Measurements from ENCODE around the gene PRCD.
"Not testable (repeated sequence)": the region's sequence is repeated elsewhere in the genome, so short reads cannot be mapped to it uniquely, and the experiment has no call there.

The PRCD gene

DNA sequence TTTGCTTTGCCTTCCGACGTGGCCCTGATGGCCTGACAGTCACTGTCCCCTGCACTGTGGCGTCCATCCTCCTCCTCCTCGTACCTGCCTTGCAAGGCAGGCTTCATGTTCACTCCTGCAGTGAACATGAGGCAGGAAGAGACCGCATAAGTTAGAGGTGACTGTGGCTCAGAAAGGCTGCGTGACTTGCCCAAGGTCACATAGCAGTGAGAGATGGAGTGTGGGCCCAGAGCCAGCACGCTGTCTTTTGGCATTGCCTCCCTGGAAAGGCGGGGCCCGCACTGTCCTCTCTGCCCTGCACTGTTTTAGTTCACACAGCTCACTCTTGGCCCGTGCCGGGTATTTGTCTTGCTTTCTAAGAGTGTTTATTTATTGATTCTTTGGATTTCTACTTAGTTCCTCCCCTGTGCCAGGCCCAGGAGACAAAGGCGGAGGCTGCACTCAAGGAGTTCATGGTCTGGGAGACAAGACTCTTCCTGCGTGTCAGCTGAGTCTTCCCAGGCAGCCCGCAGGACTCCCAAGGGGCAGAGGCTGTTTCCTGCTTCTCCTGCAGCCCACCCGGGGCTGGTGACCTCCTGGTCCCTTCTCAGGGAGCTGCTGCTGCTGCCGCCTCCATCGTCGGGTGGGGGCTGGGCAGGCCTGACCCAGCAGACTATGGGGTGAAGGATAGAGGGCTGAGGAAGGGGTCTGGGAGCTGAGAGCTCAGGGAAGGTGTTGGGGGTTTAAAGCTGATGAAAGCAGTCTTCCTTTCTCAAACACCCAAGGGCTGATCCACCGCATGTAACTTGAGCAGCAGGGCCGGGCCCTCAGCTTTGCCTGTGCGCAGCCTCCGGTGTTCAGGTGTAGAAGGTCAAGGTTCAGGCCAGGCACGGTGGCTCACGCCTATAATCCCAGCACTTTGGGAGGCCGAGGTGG is 15.0 kb upstream of the PRCD start:
- in situ Hi-C loops (cut with HindIII; ENCODE audit: low sequenced_read_pairs): no loop called here

DNA sequence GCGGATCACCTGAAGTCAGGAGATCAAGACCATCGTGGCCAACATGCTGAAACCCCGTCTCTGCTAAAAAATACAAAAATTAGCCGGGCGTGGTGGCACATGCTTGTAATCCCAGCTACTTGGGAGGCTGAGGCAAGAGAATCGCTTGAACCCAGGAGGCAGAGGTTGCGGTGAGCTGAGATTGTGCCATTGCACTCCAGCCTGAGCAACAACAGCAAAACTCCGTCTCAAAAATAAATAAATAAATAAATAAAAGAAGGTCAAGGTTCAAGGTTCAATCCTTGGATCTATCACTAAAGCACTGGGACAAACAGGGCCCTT is 14.4 kb upstream of the PRCD start:
- in situ Hi-C loops (cut with HindIII; ENCODE audit: low sequenced_read_pairs): not testable (repeated sequence)

DNA sequence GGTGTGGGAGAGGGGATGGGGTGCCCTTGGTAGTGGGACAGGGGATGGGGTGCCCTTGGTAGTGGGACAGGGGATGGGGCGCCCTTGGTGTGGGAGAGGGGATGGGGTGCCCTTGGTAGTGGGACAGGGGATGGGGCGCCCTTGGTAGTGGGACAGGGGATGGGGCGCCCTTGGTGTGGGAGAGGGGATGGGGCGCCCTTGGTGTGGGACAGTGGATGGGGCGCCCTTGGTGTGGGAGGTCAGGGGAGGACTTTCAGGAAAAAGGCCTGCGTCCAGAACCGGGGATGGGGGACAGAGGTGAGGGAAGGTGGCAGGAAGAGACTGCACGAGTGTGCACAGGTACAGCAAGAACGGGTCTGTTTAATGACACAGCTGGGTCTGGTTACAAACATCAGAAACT is 12.8 kb upstream of the PRCD start:
- in situ Hi-C loops (cut with HindIII; ENCODE audit: low sequenced_read_pairs): not testable (repeated sequence)

DNA sequence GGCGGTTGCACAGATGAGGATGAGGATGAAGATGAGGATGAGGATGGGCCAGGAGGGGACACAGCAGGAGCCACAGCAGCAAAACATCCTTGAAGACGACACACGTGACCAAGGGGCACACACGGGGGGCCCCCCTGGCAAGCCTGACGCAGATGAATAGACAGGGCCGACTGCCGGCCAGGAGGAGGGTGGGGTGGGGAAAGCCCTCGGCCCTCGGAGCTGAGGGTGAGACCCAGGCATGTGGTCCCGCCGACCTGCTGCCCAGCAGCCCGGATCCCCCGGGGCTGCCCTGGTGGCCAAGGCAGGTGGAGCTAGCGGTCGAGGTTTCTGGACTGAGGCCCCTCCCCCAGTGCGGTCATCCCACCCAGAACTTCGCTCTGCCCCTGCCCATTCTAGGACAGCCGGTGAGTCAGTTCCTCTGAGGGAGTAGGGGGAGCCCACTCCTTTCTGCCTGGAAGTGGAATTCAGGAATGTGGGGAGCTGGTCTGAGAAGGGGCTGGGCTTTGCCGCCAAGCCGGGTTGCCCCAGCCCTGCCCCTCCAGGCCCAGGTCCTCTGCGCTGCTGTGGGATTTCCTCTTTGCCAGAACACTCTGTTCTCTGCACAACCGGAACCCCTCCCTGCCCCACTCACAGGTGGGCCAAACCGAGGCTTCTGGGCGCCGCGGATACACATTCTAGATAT is 12.3 kb upstream of the PRCD start:
- in situ Hi-C loops (cut with HindIII; ENCODE audit: low sequenced_read_pairs): no loop called here

DNA sequence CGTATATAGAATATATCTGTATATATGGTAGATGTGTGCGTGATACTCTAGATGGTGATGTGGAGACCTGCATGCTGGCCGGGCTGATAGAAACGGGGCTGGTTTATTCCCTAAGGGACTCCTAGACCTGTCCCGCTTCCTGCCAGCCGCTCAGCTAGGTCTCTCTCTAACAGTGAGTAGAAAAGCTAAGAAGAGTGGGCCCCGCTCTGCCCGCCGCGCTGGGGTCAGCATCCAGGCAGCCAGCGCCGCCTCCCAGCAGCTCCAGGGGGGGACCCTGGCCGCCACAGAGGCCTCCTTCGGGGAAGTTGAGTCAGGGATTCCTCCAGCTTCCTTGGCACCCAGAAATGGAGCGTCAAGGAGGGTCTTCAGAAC is 11.7 kb upstream of the PRCD start:
- in situ Hi-C loops (cut with HindIII; ENCODE audit: low sequenced_read_pairs): no loop called here

DNA sequence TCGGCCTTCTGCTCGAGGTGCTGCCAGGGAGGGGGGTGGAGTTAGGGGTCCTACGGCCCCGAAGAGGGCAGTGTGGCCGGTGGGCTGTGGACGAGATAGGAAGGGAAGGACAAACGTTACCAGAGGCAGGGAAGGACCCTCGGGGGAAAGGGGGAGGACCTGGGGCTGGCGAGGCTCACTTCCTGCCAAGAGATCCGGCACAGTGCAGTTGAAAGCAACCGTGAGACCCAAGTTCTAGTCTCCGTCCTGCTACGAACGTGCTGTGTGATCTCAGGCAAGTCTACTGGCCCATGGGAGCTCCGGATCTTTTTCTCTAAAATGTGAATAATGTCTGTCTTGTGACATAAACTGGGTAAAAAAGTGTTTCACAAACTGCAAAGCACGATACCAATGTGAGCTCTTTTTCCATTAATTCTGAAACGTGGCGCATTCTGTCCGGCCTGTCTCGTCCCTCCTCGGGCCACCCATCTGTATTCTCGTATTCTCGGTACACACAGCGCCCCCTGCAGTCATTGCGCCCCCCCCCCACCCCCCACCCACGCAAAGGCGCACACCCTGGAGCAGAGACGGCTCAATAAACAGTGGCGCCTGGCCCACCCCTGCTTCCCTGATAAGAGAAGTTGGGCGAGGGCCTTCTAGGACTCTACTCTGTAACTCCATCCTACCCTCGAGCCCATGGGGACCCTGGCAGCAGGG is 11.2 kb upstream of the PRCD start:
- in situ Hi-C loops (cut with HindIII; ENCODE audit: low sequenced_read_pairs): no loop called here

DNA sequence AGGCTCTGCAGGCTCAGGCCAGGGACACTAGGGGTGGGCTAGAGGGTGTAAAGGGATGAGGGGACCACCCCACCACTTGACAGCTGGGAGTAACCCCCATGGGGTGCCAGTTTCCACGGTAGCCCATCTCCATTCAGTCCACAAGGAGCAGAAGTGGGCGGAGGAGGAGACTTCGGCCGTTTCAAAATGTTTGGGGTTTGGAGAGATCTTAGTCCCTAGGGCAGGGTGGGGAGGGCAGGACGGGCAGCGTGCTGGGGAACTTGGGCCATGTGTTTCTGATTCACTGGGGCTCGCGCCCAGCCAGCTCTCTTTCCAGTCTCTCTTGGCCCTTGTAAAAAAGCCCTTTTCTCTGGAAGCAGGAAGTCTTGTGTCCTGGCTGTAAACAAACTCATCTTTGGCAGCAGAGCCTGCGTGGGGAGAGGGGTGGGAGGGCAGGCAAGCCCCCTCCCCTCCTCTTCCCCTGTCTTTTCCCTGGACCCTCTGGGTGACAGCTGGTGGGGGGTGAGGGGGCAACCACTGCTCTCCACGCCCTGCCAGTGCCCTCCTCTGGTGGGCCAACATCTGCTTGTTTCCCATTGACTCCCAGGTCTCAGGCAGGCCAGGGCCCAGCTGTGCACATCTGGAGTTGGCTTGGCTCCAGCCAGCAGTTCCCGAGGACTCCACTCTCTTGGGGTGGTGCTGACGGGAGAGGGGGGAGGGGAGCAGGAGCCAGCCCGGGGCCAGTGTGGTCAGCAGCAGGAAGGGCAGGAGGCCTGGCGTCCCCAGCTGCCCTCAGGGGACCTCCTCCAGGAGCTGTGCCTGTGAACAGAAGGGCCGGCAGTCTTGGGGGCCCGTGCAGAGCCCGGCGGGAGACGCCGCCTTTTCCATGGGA is 10.4 kb upstream of the PRCD start:
- in situ Hi-C loops (cut with HindIII; ENCODE audit: low sequenced_read_pairs): no loop called here

DNA sequence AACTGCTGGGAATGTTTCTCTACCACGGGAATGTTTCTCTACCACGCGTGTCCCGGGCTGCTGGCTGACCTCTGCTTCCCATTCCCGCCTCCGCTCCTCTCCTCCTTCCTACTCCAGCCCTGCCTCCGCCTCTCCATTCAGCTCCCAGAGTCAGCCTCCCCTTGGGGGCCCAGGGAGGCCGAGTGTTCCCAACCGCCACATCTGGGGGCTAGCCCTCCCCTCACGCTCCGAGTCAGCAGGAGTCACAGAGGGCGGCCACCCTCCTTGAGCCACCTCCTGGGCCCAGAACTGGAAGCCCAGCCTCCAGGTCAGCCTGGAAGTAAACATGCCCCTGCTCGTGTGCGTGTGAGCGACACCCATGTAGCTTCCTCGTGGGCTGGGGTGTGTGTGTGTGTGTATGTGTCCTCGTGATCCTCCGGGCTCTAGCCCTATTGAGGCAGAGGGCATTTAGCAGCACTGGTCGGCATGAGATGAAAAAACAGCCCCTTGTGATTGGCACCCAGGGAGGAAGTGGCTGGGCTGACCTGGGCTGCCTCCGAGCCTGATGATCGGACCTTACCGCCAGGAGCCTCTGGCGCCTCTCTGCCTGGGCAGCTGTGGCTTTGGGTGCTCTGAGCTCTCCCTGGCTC is 9.6 kb upstream of the PRCD start:
- in situ Hi-C loops (cut with HindIII; ENCODE audit: low sequenced_read_pairs): no loop called here

DNA sequence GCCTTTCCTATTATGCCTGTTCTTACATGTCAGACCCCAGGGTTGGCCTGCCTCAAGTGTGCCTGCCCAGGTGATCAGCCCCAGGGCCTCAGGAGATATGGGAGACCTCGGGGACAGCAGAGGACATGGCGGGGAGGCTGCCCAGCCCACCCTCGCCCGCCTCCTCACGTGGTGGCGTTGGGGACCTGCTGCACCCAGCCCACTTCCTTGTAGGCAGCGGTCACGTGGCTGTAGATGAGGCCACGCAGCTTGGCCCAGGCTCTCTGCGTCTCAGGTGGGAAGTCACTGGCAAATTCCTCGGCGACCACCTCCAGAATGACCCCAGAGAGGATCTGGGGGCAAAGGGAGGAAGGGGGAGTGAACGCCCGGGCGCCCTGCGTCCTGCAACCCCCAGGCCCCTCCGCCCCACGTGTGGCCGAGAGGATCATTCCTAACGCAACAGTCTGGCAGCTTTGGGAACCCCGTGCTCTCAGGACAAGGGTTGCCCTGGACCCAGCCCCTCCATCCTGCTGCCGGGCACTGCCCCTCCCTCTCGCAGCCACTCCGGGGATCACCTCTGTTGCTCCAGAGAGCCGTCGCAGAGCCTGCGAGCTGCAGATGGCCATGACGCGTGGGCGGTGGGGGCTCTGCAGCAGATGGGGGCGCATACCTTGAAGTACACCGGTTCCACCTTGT is 8.9 kb upstream of the PRCD start:
- in situ Hi-C loops (cut with HindIII; ENCODE audit: low sequenced_read_pairs): no loop called here

DNA sequence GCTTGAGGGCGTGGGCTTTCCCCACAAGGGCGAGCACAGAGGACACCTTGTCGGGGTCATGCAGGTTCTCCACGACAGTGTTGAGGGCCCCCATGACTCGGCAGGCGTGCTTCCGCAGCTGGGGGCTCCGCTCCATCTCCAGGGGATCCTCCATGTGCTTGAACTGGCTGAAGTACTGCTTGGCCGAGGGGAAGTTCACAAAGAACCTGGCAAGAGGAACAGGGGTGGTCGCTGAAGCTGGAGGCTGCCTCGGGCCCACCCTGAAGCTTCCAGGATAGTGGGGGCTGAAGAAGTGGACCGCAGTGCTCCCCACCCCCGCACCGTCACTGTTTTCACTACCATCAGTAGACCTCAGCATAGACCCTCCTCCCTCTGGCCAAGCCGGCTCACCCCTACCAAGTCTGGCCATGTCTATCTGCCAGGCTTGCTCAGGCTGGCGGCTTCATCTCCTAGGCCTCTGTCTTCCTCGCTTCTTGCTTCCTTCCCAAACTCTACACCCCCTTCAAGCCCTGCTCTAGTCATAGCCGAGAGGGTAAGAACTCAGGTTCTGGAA is 8.3 kb upstream of the PRCD start:
- in situ Hi-C loops (cut with HindIII; ENCODE audit: low sequenced_read_pairs): no loop called here

DNA sequence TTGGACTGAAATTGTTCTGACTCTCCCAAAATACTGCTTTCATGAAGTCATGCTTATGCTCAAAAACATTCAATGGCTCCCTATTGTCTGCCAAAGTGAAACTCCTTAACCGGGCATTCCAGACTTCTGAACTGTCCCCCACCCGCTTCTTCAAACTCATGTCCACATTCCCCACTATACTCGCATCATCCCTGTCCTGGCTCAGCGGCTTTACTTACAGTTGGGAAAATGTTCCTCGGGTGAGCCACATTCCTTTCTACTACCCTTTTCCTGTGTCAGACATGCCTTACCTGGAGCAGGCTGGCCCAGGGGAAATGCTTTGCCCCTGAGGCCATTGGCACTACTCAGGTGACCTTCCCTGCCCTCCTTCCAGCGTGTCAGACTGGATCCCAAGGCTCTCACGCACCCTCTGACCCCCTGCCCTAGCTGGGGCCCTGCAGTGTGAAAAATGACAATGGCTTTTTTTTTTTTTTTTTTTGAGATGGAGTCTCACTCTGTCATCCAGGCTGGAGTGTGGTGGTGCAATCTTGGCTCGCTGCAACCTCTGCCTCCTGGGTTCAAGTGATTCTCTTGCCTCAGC is 7.7 kb upstream of the PRCD start:
- in situ Hi-C loops (cut with HindIII; ENCODE audit: low sequenced_read_pairs): no loop called here

DNA sequence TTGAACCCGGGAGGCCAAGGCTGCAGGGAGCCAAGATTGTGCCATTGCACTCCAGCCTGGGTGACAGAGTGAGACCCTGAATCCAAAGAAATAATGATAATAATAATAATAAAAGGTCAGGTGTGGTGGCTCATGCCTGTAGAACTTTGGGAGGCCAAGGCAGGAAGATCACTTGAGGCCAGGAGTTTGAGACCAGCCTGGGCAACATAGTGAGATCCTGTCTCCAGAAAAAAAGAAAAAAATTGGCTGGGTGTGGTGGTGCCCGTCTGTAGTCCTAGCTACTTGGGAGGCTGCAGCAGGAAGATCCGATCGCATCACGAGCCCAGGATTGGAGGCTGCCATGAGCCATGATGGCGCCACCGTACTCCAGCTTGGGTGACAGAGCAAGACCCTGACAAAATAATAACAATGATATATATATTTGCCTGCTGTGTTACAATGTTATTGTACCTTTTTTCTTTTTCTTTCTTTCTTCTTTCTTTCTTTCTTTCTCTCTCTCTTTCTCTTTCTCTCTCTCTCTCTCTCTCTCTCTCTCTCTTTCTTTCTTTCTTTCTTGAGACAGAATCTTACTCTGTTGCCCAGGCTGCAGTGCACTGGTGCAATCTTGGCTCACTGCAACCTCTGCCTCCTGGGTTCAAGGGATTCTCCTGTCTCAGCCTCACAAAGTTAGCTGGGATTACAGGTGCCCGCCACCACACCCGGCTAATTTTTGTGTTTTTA is 6.0 kb upstream of the PRCD start:
- in situ Hi-C loops (cut with HindIII; ENCODE audit: low sequenced_read_pairs): not testable (repeated sequence)

DNA sequence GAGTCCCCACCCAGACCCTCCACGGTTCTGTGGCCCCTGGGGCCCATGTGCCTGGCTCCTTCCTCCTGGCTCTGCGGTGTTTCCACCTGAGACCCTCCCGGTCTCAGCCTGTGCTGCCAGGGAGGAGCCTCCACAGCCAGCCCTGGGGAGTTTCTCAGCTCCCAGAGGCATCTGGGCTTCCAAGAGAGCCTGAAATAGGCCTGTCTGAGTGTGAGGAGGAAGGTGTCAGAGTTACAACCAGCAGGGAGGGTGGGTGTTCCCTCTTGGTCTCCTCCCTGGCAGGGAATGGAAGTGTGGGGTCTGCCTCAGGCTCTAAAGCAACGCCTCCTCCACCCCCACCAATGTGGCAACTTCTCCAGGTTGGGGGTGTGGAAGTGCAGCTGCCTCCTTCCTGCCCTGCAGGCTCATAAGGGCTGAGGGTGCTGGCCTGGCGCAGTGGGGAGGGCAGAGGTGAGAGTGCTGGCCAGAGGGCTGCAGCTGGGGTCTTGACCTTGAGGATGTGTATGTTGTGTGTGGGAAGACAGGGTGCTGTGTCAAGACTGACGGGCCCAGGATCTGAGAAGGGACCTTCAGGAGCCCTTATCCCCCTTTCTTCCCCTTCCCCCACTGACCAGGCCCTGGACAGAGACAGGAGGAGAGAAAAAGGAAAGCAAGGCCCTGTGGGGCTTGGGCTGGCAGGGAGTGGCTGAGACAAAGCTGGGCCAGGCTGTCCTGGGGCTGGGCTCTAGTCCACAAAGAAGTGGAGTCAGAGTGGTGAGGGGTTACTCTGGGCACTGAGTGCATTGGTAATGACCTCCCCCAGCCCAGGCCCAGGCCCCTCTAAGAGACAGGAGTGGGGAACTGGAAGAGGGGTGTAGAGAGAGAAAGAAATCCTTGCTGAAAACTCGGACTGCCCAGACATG is 4.8 kb upstream of the PRCD start:
- in situ Hi-C loops (cut with HindIII; ENCODE audit: low sequenced_read_pairs): no loop called here

DNA sequence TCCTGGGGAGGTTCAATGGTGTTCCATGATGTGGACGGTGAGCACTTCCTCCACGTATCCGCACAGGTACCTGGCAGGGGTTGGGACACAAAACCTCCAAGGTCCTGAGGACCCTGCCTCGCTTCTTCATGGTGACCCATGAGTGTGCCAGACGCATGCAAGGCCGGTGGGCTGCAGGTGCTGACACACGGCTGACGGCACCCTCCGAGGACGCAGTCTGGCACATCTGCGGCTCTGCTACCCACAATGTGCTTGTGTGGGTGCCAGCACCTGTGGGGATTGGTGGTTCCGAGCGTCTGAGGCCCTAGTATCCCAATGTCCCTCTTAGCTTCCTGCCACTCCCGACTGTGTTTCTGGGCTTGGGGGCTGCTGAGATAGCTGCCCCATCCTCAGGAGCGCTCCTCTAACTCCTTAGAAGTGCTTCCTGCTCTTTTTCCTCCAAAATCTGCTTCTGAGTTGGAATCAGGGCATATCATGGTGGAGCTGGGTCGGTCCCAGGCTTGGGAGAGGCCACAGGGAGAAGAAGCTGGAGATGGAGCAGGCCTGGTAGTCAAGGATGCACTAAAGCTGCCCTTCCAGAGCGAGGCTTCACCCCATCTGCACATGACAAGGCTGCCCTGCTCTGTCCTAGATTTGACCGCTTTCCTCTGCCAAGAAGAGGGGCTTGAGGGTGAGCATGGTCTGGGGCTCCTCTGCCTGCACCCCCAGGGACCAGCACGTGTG is 3.9 kb upstream of the PRCD start:
- in situ Hi-C loops (cut with HindIII; ENCODE audit: low sequenced_read_pairs): no loop called here

DNA sequence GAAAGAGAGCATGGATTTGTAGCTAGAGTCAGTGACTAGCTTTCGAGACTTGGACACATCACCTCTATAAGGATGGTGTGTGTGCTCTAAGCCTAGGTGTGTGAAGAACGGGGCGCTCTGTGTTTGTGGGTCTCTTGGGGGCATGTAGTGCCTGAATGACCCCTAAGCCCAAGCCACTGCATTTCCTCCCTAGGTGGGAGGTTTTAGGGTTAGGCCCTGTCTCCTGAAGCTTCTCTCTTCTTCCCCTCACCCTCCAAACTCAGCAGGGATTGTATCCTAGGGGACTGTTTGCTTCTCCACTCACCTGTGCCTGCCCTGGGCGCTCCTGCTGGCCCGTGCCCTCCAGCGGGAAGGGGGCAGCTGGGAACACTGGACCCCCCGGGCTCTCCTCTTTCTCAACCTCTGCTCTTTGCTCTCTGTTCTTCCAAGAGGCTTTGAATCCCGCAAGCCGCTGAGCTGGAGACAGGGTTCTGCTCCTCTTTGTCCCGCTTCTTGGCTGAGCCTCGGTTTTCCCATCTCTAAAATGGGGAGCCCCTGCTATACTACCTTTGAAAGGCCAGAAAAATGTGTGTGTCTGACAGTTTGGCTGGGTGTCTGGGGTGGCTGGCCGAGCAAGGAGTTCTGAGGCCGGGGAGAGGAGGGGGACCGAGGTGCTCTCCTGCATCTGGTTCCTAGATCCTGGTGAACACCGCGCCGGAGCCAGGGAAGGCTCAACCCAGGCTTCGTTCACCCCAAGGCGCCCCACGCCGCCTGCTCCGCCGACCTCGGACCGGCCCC is 3.1 kb upstream of the PRCD start:
- in situ Hi-C loops (cut with HindIII; ENCODE audit: low sequenced_read_pairs): no loop called here

DNA sequence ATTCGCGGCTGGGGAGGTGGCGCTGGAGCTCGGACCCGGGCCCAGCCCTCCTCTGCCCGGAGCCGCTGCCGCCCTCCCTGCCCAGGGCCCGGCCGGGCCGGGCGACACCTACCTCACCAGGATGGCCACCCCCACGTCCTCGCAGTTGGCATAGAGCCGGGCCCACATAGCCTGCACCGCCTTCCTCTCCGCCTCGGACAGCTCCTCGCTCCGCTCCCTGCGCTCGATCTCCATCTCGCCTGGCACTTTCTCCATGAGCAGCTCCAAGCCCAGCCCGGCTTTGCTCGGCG is 2.6 kb upstream of the PRCD start:
- in situ Hi-C loops (cut with HindIII; ENCODE audit: low sequenced_read_pairs): no loop called here
